ENCODE measurements around the gene SLC25A13. TPM values are rescaled to one million over a fixed set of nuclear protein-coding genes. Genes with fewer than 3 reads are reported as not detected.

SLC25A13 gene
- total RNA-seq, 1 experiment from 2014 or later: 71.7 TPM

DNA sequence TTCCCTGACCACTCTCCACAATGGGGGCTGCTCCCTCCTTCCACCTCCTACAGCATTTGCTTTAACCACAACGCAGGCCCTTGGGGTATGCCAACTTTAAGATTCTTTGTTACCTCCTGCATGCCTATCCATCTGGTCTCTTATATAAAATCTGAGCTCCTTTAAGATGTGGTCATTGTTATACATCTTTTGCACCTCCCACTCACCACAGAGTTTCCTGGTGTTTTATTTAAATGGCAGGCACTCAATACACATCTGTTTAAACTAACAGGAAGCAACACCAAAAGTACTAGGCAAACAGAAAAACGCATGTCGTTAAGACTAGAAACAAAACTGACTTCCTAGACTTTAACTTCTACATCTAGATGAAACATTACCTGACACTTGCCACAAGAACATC is 36.3 kb downstream of the SLC25A13 start:
- Mint-ChIP-seq H3K36me3 (ENCODE audit: insufficient read depth in 1 of 3, low read depth in 3 of 3) (peaks cover 26 to 34% (median 32%) of the 10 kb centered on the region in 3 experiments), H3K4me1 (peaks cover 17 to 19% of the 10 kb centered on the region in 2 experiments), H3K9me3 (peaks cover 26 to 30% of the 10 kb centered on the region in 2 experiments), H3K27ac (peak overlapping the region in 1 of 3 experiments; percentile 5; a peak in 1 of 7 replicates), H3K27me3 (ENCODE audit: low read depth) (peaks cover 2% of the 10 kb centered on the region; the same call in 1 of the 2 replicates), H3K4me3 (no peak overlapping the region)
- TF ChIP-seq, protein P1, sequence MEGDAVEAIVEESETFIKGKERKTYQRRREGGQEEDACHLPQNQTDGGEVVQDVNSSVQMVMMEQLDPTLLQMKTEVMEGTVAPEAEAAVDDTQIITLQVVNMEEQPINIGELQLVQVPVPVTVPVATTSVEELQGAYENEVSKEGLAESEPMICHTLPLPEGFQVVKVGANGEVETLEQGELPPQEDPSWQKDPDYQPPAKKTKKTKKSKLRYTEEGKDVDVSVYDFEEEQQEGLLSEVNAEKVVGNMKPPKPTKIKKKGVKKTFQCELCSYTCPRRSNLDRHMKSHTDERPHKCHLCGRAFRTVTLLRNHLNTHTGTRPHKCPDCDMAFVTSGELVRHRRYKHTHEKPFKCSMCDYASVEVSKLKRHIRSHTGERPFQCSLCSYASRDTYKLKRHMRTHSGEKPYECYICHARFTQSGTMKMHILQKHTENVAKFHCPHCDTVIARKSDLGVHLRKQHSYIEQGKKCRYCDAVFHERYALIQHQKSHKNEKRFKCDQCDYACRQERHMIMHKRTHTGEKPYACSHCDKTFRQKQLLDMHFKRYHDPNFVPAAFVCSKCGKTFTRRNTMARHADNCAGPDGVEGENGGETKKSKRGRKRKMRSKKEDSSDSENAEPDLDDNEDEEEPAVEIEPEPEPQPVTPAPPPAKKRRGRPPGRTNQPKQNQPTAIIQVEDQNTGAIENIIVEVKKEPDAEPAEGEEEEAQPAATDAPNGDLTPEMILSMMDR (conservative IDR thresholded peaks at IDR 0.05): no peak
- no peak overlapping the region for H3T11ph ChIP-seq (ENCODE audit: low read length)
- H3K23me2 ChIP-seq (ENCODE audit: insufficient read length, low read depth, low read length, poor library complexity, severe bottlenecking): no peaks in the 10 kb centered on the region
- H3K56ac ChIP-seq (ENCODE audit: insufficient read length, low read depth, low read length): no peak overlapping the region
- no peaks in the 10 kb centered on the region for H3K27me3 ChIP-seq (ENCODE audit: insufficient read depth, low read length)
- no peak overlapping the region for H3K4ac ChIP-seq (ENCODE audit: low read depth, low read length)
- H3K18ac ChIP-seq (ENCODE audit: insufficient read length, low read depth, low read length): no peak overlapping the region
- no peak overlapping the region for H3K4me2 ChIP-seq (ENCODE audit: insufficient read depth, insufficient read length, low read length)
- H2AK5ac ChIP-seq (ENCODE audit: insufficient read length, low read length): no peak overlapping the region
- no CpG with 5 or more reads among the region's 3 CpGs for WGBS (ENCODE audit: extremely low coverage, insufficient read length, low lambda C conversion rate)
- DNase-seq: no peak
- no peak overlapping the region for H3K23ac ChIP-seq (ENCODE audit: insufficient read length, low read depth, low read length)
- peaks cover 4% of the 10 kb centered on the region; the same call in 1 of the 2 replicates for H3K4me1 ChIP-seq (ENCODE audit: insufficient read depth, low read length)
- H4K8ac ChIP-seq (replicated peaks; ENCODE audit: insufficient read length, low read depth, low read length): no peak overlapping the region
- no peak overlapping the region for H2BK15ac ChIP-seq (ENCODE audit: low read depth, low read length)
- no peak overlapping the region for H2BK120ac ChIP-seq (ENCODE audit: low read depth, low read length, poor library complexity, severe bottlenecking)
- no peaks in the 10 kb centered on the region for H3K9me3 ChIP-seq (ENCODE audit: control insufficient read depth, low read depth, low read length)
- H4K5ac ChIP-seq (ENCODE audit: insufficient read length, low read depth, low read length): no peak overlapping the region
- H2BK5ac ChIP-seq (ENCODE audit: insufficient read length, low read length): no peak overlapping the region
- H4K91ac ChIP-seq (ENCODE audit: insufficient read length, low read depth, low read length): no peak overlapping the region
- H3K79me1 ChIP-seq (ENCODE audit: insufficient read depth, low read depth, low read length, poor library complexity, severe bottlenecking): no peaks in the 10 kb centered on the region
- H3K79me2 ChIP-seq (ENCODE audit: insufficient read depth, low read length): peaks cover 6% of the 10 kb centered on the region; the same call in 1 of the 2 replicates
- no peak overlapping the region for H2AFZ ChIP-seq (ENCODE audit: low read length)
- H3K9ac ChIP-seq (ENCODE audit: extremely low read depth, insufficient read length, low read length): no peak overlapping the region
- H3K14ac ChIP-seq (ENCODE audit: insufficient read depth, low read length): no peak overlapping the region
- no peak overlapping the region for H3K27ac ChIP-seq (ENCODE audit: insufficient read length, low read depth, low read length)
- no peak overlapping the region for H2BK20ac ChIP-seq (ENCODE audit: low read depth, low read length, poor library complexity, severe bottlenecking)
- H4K20me1 ChIP-seq (ENCODE audit: control insufficient read depth, insufficient read depth, insufficient read length): no peaks in the 10 kb centered on the region
- no peak overlapping the region for H2BK12ac ChIP-seq (ENCODE audit: insufficient read length, low read depth, low read length)

All from H9 (cell line).